ENCODE data around the gene RASAL1. TPM values are rescaled to one million over a fixed set of nuclear protein-coding genes. Genes with fewer than 3 reads are reported as not detected.

Gene RASAL1
- polyA plus RNA-seq, 1 donor (not counting 4 experiments of a cell fraction or from before 2014, with no cell fraction given), result 0.05 TPM

DNA sequence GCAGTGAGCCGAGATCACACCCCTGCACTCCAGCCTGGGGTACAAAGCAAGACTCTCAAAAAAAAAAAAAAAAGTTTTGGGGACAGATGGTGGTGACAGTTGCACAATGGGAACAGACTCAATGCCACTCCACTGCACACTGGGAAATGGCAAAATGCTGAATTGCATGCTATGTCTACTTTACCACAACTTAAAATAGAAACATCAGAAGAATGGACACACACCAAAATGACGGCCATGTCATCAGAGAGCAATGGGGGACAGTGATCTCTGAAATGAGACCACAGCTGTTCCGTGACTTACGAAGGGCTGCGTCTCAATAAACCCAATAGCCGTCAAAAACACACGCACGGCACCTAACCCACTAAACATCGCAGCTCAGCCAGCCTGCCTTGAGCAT lies 36.0 kb upstream of the RASAL1 start:
- dilution Hi-C loops (cut with MboI; ENCODE audit: extremely low pct_ligation_motif_present, low sequenced_read_pairs), result loop anchor here (25.0 kb wide), 1 partner anchor 109 kb away; the partner anchor contains the start of gene DTX1
- FAIRE-seq, result no peak
- TF ChIP-seq EZH2 (IDR thresholded peaks at IDR 0.05; ENCODE audit: low read length) (no peak), CTCF (optimal IDR thresholded peaks at IDR 0.05 in 1 of 3, IDR thresholded peaks at IDR 0.05 in 1 of 3, conservative IDR thresholded peaks at IDR 0.05 in 1 of 3; ENCODE audit: extremely low read depth in 1 of 3, insufficient read depth in 2 of 3, low read length in 3 of 3) (no peak)

GRCh38 chr12:113170926-113171325 lies 35.4 kb upstream of the RASAL1 start:
- Histone ChIP-seq H3K9me3 (ENCODE audit: control insufficient read depth, low read depth, low read length) (no peaks in the 10 kb centered on the region), H3K79me2 (ENCODE audit: control insufficient read depth, insufficient read depth, low read length) (no peaks in the 10 kb centered on the region), H3K9me1 (ENCODE audit: control insufficient read depth, extremely low read depth, insufficient read depth, low read length) (no peaks in the 10 kb centered on the region), H3K27me3 (ENCODE audit: control insufficient read depth, extremely low read depth, insufficient read depth, low read length) (no peaks in the 10 kb centered on the region), H3K9ac (ENCODE audit: control insufficient read depth, extremely low read depth, insufficient read depth, low read length) (no peak overlapping the region), H4K20me1 (ENCODE audit: control insufficient read depth, extremely low read depth, insufficient read depth, low read length) (no peaks in the 10 kb centered on the region), H2AFZ (ENCODE audit: control insufficient read depth, low read length) (no peak overlapping the region), H3K27ac (ENCODE audit: control insufficient read depth, insufficient read depth, low read length) (no peak overlapping the region), H3K4me2 (ENCODE audit: control insufficient read depth, extremely low read depth, insufficient read depth, low read depth, low read length) (no peak overlapping the region), H3K4me1 (ENCODE audit: control insufficient read depth, extremely low read depth, insufficient read depth, low read length) (no peaks in the 10 kb centered on the region), H3K36me3 (ENCODE audit: control insufficient read depth in 2 of 2, extremely low read depth in 1 of 2, insufficient read depth in 2 of 2, low read length in 2 of 2) (peaks cover 51 to 52% of the 10 kb centered on the region in 2 experiments), H3K4me3 (ENCODE audit: control insufficient read depth in 2 of 3, extremely low read depth in 1 of 3, insufficient read depth in 2 of 3, low read depth in 1 of 3, low read length in 3 of 3) (no peak overlapping the region)
- FAIRE-seq (no peak), DNase-seq (ENCODE audit: low read depth, low spot score) (no peak)
- TF ChIP-seq CTCF (optimal IDR thresholded peaks at IDR 0.05 in 1 of 3, IDR thresholded peaks at IDR 0.05 in 1 of 3, conservative IDR thresholded peaks at IDR 0.05 in 1 of 3; ENCODE audit: extremely low read depth in 1 of 3, insufficient read depth in 2 of 3, low read length in 3 of 3) (no peak), EZH2 (IDR thresholded peaks at IDR 0.05; ENCODE audit: low read length) (no peak)
- dilution Hi-C loops (cut with MboI; ENCODE audit: extremely low pct_ligation_motif_present, low sequenced_read_pairs), result loop anchor here (25.0 kb wide), 1 partner anchor 109 kb away; the partner anchor contains the start of gene DTX1

More for the DNA sequence above, 36.0 kb upstream of the RASAL1 start:
- Histone ChIP-seq H4K20me1 (ENCODE audit: control insufficient read depth, extremely low read depth, insufficient read depth, low read length) (no peaks in the 10 kb centered on the region), H3K9me1 (ENCODE audit: control insufficient read depth, extremely low read depth, insufficient read depth, low read length) (no peaks in the 10 kb centered on the region), H3K4me3 (ENCODE audit: control insufficient read depth in 2 of 3, extremely low read depth in 1 of 3, insufficient read depth in 2 of 3, low read depth in 1 of 3, low read length in 3 of 3) (no peak overlapping the region), H2AFZ (ENCODE audit: control insufficient read depth, low read length) (no peak overlapping the region), H3K36me3 (ENCODE audit: control insufficient read depth in 2 of 2, extremely low read depth in 1 of 2, insufficient read depth in 2 of 2, low read length in 2 of 2) (peaks cover 49 to 52% of the 10 kb centered on the region in 2 experiments), H3K79me2 (ENCODE audit: control insufficient read depth, insufficient read depth, low read length) (no peaks in the 10 kb centered on the region), H3K4me2 (ENCODE audit: control insufficient read depth, extremely low read depth, insufficient read depth, low read depth, low read length) (no peak overlapping the region), H3K4me1 (ENCODE audit: control insufficient read depth, extremely low read depth, insufficient read depth, low read length) (no peaks in the 10 kb centered on the region), H3K27ac (ENCODE audit: control insufficient read depth, insufficient read depth, low read length) (no peak overlapping the region), H3K9ac (ENCODE audit: control insufficient read depth, extremely low read depth, insufficient read depth, low read length) (no peak overlapping the region), H3K9me3 (ENCODE audit: control insufficient read depth, low read depth, low read length) (no peaks in the 10 kb centered on the region), H3K27me3 (ENCODE audit: control insufficient read depth, extremely low read depth, insufficient read depth, low read length) (no peaks in the 10 kb centered on the region)
- DNase-seq (ENCODE audit: low read depth, low spot score), result no peak

All from keratinocyte (primary cell).